GM18907 (cell line): ENCODE results near the gene GULP1.
A peak's percentile ranks its signal among the peaks of the same experiment; 100 is the strongest.
"Not testable (repeated sequence)": the region's sequence is repeated elsewhere in the genome, so short reads cannot be mapped to it uniquely, and the experiment has no call there.

ENCODE experiments used
- ATAC-seq: cut with Tn5 transposase; IDR thresholded peaks from one replicate; pipeline ENCODE4 v1.9.1; 2021; ENCODE audit warnings: mild to moderate bottlenecking, moderate library complexity; ENCODE audit not compliant: unreplicated experiment

The GULP1 gene

GRCh38 chr2:188466078-188466477 lies 174.4 kb downstream of the GULP1 start:
- not testable (repeated sequence) for ATAC-seq

DNA sequence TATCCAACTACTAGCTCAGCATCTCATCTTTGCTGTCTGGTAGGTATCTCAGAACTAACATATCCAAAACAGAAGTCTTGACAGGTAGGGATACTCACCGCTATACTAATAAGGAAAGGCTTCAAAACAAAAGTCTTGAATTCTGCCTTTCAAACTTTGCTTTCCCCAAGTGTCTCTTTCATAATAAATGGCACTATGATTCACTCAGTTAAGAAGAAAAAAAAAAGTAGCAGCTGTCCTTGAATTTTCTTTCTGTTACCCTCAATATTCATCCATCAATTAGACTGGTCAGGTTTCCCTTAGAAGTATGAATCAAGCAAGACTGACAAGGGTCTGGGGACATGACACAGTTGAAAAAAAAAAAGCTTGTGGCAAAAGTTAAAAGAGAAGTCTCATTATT lies 175.1 kb downstream of the GULP1 start:
- no peak for ATAC-seq

DNA sequence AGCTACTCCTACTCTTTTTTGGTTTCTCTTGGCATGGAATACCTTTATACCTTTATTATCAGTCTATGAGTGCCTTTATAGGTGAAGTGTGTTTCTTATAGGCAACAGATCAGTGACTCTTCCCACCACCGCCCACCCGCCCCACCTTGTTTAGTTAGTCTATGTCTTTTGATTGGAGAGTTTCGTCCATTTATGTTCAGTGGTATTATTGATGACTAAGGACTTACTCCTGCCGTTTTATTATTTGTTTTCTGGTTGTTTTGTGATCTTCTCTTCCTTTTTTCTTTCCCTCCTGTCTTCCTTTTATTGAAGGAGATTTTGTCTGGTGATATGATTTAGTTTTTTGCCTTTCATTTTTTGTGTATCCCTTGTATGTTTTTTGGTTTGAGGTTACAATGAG lies 179.5 kb downstream of the GULP1 start:
- no peak for ATAC-seq

- ATAC-seq: no peak
These were observed 181.6 kb downstream of the GULP1 start for GRCh38 chr2:188473306-188473705.

DNA sequence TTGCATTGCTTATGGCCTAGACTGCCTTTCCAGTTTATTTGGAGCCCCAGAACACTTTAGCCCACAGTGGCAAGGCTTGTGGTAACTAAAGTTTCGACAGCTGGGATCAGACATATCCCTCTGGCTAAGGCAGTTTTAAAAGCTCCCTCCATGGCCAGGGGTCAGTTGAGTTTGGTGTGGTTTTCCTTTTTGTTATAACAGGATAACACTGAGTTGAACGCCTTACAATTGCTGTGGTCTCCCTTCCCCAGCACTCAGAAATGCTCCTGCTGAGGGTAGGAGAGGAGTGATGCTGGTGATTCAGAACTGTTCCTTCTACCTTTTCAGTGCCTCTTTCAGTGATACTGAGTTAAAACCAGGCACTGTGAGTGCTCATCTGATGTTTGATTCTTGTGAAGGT lies 182.6 kb downstream of the GULP1 start:
- no peak for ATAC-seq

GRCh38 chr2:188475945-188476344 lies 184.3 kb downstream of the GULP1 start:
- ATAC-seq: peak; percentile 67

- ATAC-seq: no peak
These were observed 186.0 kb downstream of the GULP1 start for GRCh38 chr2:188477564-188478103.

DNA sequence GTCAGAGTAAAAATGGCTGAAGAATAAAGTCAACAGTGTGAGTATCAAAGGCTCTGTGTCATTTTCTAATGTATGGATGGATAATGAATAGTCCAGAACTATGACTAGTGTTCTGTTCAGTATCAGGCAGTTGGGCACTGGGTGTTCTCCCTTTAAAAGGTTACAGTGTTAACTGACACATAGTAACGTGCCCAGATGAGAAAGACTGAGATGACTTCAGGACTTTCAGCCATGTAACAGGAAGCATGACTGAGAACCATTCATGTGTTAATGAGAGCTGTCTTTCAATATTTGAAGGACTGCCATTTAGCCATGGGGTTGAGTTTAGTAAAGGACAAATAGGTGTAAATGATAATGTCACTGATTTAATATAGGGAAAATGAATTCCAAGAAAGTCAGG lies 187.1 kb downstream of the GULP1 start:
- ATAC-seq: peak; percentile 99

DNA sequence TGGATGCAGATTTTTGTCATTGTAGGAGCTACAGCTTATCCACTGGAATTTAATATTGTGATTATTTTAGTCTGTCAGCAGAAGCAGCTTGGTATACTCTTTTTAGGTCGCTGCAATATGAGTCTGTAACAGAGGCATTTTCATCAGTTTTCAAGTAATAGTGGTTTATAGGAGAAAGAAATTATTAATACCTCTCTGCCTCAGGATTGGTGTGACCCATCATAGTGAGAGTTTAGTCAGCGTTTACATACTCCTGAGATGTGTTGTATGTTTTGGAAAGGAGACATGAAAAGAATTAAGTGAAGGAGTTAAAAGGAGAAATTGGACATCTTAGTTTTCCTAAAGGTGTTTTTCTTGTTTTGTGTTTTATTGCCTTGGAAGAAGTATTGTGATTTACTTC lies 189.8 kb downstream of the GULP1 start:
- ATAC-seq: no peak

- no peak for ATAC-seq
These were observed 193.8 kb downstream of the GULP1 start for GRCh38 chr2:188485496-188485895.

GRCh38 chr2:188492751-188493150 lies 201.1 kb downstream of the GULP1 start:
- no peak for ATAC-seq

DNA sequence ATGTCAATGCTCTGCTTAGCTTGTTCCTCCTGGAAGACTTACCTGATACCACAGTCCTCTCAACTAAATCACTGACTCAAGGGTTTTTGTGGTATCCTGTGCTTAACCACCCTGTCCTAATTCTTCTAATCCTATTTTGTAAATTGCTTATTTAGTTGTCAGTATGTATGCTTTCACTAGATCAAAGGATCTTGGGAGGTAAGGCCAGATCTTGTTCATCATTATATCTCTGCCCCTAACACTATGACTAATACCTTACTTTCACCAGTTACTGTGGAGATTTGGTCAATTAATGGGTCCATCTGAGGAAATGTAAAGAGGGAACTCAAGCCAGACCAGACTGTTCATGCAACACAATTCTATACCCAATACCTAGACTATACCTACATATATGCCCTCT lies 203.2 kb downstream of the GULP1 start:
- ATAC-seq: no peak

DNA sequence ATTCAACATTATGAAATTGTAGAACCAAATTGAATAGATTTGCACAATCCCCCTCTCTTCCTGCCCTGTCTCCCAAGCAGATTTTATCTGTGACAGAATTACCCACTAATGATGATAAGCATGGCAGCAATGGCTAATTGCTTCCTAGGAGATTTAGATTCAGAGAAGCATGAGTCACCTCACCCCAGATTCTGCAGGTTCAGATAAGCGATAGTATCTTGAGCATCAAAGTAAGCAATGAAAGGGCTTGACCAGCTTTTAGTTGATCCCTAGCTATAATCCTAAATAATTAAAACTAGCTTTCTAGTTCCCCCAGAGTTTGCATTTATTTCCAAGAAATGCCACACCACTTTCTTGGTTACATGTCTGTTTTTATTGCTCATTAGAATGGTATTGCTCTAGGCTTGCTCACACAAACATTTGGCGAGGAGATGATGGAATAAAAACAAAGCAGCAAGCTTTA lies 204.3 kb downstream of the GULP1 start:
- ATAC-seq: no peak

- no peak for ATAC-seq
These were observed 206.1 kb downstream of the GULP1 start for GRCh38 chr2:188497726-188498125.

DNA sequence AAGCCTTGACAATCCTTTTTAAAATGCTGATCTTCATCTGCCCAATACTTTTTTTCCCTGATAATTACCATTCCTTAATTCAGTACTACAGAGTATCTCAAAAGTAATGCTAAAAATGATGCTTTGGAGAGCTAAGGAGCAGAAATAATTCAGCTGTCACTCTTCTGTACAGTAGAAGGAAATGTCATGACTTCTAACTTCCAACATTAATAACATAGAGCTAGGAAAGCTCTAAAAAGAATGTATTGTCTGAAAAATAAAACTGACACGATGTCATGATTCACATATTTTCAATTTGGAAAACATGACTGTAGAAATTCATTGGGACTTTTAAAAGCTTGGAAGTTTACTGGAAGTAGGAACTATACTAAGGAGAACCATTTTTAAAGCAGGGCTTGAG lies 212.3 kb downstream of the GULP1 start:
- ATAC-seq: no peak

DNA sequence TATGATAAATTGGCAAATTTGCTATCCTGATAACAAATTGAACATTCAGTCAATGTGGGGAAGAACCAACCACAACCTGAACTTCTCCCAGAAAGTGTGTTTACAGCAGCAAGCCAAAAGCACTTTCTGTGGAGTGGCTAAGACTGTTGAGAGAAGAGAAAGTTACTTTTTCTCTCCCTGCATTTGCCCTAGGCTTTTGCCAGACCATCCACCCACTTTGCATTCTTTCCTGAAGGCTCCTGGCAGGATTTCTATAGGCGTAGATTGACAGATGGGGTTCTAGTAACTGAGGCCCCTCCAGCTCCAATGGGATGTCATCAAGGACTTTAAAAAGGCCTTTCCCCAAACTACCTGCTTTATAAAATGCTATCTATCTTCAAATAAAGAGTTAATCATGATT lies 215.2 kb downstream of the GULP1 start:
- ATAC-seq: no peak

- no peak for ATAC-seq
These were observed 219.7 kb downstream of the GULP1 start for GRCh38 chr2:188511346-188511745.

- peak; percentile 68 for ATAC-seq
These were observed 220.8 kb downstream of the GULP1 start for GRCh38 chr2:188512456-188512855.

- ATAC-seq: no peak
These were observed 224.2 kb downstream of the GULP1 start for GRCh38 chr2:188515918-188516317.

DNA sequence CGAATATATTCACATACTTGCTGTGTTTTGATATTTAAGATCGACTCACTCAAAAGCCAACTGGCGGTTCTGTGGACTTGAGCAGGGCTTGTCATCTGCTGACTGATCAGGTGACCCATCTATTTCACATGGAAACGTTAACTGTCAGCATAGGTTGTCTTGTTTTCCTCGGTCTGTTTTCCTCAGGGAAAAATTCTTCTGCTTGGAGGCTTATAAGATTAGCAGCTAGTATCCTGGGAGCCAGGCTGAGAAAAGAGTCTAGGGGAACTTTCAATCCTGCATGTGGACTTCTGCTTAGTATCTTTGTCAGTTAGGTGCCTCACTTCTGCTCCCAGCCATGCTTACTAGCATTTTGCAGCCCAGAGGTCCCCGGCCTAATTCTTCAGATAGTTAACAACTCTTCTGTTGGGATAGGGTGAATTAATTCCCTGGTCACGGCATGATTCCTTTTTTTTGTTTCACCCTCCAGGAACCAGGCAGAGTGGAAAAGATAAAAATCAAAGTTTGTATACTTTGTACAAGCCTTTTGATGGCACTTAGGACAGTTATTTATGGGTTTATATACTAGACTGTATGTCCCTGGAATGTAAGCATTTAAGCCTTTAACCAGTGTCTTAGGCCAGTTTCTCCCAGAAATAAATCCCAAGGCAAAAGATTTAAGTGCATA lies 226.0 kb downstream of the GULP1 start:
- ATAC-seq: no peak

GRCh38 chr2:188518381-188518780 lies 226.7 kb downstream of the GULP1 start:
- ATAC-seq: no peak

DNA sequence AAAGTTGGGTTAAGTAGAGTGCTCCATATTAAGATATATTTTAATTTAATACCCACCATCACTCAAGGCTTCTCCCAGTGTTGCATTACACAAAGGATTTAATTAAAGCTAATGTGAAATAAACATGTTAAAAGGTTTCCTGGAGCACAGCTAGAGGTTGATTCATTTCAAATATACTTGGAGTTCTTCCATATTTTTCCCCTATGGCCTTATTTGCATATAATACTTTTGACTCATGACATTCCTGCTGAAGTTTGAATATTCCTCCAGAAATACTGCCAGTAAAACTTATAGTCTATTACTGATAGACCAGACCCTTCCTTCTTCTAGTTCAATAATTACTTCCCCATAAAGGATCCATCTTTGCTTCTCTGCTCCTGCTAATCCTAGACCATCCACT lies 227.5 kb downstream of the GULP1 start:
- ATAC-seq: no peak

DNA sequence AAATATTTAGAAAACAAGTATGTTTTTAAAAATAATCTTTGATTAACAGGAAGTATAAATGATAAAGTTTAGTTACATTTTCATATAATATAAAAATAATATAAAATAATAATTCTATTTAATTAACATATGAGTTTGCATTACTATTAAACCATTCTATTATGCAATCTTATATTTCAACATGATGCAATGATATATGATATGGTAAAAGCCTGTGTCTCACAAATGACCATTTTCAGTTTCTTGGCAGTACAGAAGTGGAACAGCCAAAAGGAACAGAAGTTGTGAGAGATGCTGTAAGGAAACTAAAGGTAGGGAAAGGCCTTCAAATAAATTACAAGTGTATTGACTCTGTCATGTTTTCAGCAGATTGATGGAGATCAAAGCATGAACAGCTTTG lies 230.8 kb downstream of the GULP1 start:
- ATAC-seq: no peak
